GM12801 (cell line): ENCODE data around the gene COL26A1.

ENCODE experiments used
- TF ChIP-seq, protein P1 (sequence below): IDR thresholded peaks from one replicate; pipeline ENCODE4 v1.5.1; 2011; ENCODE audit warnings: control low read depth; ENCODE audit not compliant: insufficient read length; ENCODE audit errors: extremely low read depth

COL26A1 gene

DNA sequence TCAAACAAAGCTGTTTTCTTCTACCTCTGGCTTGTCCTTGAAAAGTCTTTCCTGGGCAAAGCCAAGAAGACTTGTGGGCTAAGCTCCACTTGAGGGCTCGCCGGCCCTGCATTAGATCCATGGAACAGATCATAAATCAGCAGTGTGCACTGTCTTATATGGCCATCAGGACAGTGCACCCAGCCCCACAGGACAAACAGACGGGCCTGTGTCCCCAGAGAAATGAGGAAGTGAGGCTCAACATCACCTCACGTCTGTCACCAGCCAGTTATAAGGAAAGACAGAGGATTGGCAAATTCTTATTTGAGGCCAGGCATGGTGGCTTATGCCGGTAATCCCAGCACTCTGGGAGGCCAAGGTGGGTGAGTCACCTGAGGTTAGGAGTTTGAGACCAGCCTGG is 28.8 kb upstream of the COL26A1 start:
- TF ChIP-seq, protein P1, sequence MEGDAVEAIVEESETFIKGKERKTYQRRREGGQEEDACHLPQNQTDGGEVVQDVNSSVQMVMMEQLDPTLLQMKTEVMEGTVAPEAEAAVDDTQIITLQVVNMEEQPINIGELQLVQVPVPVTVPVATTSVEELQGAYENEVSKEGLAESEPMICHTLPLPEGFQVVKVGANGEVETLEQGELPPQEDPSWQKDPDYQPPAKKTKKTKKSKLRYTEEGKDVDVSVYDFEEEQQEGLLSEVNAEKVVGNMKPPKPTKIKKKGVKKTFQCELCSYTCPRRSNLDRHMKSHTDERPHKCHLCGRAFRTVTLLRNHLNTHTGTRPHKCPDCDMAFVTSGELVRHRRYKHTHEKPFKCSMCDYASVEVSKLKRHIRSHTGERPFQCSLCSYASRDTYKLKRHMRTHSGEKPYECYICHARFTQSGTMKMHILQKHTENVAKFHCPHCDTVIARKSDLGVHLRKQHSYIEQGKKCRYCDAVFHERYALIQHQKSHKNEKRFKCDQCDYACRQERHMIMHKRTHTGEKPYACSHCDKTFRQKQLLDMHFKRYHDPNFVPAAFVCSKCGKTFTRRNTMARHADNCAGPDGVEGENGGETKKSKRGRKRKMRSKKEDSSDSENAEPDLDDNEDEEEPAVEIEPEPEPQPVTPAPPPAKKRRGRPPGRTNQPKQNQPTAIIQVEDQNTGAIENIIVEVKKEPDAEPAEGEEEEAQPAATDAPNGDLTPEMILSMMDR, result no peak

DNA sequence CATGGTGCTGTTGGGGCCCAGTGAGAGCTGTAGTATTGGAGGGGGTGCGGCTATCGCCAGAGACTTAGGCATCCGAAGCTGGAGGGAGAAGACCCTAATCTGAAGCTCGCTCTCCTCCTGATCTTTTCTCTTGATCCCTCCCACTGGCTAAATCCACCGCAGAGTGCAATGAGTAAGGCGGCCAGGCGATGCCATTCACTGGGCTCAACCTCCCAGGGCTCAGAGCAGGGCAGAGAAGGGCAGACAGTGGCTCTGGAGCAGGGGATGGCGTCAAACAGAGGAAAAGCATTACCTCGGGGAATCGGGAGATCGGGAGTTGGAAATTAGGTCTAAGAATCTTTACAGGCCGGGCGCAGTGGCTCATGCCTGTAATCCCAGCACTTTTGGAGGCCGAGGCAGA is 22.3 kb upstream of the COL26A1 start:
- TF ChIP-seq, protein P1, result no peak

DNA sequence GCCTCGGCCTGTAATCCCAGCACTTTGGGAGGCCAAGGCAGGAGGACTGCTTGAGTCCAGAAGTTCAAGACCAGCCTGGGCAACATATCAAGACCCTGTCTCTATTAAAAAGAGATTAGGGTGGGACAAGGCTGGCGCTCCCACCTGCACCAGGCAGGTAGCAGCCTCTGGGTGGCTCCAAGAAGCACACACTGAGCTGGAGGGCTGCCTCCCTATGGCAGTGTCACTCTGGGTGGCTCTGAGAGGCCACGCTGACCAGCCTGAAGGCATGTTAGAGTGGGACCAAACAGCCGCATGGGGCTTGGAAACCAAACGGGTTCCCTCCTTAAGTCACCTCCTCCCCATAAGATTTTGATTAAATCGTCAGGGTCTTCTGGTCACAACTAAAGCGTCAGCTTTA is 19.8 kb upstream of the COL26A1 start:
- TF ChIP-seq, protein P1, result no peak

DNA sequence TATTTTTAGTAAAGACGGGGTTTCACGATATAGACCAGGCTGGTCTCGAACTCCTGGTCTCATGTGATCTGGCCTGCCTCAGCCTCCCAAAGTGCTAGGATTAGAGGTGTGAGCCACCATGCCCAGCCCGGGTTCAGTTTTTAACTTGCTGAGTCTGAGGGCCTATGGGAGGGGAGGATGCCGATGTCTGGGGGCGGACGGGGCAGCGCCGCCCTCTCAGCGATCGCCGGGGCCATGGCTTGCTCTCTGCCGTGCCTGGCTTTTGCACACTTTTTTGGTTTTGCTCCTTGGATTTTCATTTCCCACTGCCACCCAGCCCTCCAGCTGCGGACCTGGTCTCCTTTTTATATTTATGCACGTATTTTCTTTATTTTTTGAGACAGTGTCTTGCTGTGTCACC is 15.2 kb upstream of the COL26A1 start:
- TF ChIP-seq, protein P1, result no peak

DNA sequence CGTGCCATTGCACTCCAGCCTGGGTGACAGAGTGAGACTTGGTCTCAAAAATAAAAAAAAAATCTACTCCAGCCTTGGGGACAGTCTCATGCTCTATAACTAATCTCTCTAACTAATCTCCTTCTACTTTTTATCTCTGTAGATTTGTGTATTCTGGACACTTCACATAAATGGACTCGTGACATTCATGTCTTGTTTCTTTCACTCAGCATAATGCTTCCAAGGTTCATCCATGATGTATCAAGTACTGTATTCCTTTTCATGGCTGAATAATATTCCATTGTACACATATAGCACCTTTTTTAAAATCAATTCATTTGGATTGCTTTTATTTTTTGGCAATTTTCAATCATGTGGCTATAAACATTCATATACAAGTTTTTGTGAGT is 9.8 kb upstream of the COL26A1 start:
- TF ChIP-seq, protein P1, result no peak

DNA sequence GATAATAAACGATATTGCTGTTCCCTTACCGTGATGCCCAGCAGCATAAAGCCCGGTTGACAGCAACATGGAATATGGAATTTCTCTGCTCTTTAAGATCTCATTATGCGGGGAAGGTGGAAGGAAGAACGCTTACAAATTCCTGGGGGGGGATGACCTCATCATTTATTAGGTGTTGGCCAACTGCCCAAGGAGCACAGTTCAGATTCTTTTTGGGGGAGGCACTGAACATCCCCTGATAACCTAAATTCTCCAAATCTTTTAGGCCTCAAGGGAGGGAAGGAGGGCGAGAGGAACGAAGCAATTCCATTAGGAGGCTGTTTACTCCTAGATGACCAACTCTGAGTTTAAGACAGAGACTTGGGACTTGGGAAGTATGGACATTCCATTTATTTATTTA is 5.2 kb upstream of the COL26A1 start:
- TF ChIP-seq, protein P1, result no peak

DNA sequence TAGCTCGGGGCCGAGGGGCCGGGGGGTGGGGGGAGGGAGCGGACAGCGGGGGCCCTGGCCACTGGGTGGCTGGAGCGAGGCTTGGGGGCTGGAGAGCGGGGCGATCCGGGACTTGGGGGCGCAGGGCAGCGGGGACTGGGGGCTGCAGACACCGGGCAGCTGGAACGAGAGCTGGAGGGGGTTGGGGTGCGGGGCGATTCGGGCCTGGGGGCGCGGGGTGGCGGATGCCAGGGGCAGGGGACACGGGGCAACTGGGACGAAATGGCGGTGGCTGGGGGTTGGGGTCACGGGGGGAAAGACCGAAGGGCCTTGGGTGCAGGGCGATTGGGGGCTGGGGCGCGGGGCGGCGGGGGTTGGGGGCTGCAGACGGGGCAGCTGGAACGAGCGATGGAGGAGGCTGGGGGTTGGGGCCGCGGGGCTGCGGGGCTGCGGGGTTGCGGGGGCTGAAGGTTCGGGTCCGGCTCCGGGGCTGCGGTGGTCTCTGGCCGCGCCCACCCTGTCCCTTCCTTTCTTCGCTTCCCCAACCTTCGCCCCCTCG is 590 bp downstream of the COL26A1 start:
- TF ChIP-seq, protein P1, result no peak
